Measurements from ENCODE around the gene LRIG1. TPM values are rescaled to one million over a fixed set of nuclear protein-coding genes. Genes with fewer than 3 reads are reported as not detected.
"Not testable (repeated sequence)": the region's sequence is repeated elsewhere in the genome, so short reads cannot be mapped to it uniquely, and the experiment has no call there.

LRIG1 gene
- total RNA-seq, 2 donors from 2014 or later, result 121 to 131 TPM

DNA sequence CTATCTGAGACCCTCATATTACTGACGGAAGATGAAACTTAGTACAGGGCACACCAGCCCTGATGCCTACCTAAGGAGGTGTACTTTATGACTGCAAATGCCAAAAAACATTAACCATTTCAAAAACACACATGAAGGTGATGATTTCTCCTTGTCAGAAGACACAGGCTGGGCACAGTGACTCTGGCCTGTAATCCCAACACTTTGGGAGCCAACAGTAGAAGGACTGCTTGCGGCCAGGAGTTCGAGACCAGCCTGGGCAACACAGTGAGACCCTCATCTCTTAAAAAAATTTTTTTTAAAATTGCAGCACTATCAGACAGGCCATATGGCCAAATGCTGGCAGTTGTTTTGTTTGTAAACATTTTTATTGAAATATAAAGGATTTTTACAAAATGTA lies 73.5 kb downstream of the LRIG1 start:
- H3K36me3 ChIP-seq, result no peaks in the 10 kb centered on the region
- H3K4me3 ChIP-seq, result no peak overlapping the region
- no peak overlapping the region for H3K27ac ChIP-seq
- TF ChIP-seq, protein P1, sequence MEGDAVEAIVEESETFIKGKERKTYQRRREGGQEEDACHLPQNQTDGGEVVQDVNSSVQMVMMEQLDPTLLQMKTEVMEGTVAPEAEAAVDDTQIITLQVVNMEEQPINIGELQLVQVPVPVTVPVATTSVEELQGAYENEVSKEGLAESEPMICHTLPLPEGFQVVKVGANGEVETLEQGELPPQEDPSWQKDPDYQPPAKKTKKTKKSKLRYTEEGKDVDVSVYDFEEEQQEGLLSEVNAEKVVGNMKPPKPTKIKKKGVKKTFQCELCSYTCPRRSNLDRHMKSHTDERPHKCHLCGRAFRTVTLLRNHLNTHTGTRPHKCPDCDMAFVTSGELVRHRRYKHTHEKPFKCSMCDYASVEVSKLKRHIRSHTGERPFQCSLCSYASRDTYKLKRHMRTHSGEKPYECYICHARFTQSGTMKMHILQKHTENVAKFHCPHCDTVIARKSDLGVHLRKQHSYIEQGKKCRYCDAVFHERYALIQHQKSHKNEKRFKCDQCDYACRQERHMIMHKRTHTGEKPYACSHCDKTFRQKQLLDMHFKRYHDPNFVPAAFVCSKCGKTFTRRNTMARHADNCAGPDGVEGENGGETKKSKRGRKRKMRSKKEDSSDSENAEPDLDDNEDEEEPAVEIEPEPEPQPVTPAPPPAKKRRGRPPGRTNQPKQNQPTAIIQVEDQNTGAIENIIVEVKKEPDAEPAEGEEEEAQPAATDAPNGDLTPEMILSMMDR (IDR thresholded peaks at IDR 0.05), result no peak
- H3K27me3 ChIP-seq (replicated peaks; ENCODE audit: insufficient read depth), result no peaks in the 10 kb centered on the region
- H3K4me1 ChIP-seq (ENCODE audit: control insufficient read depth in 1 of 2, low read depth in 2 of 2), result peaks cover 27 to 84% of the 10 kb centered on the region in 2 donors
- ATAC-seq (ENCODE audit: insufficient number of reproducible peaks, low FRiP score, low read depth) (no peak), DNase-seq (ENCODE audit: low spot score) (no peak)
- H3K9me3 ChIP-seq, result no peaks in the 10 kb centered on the region

DNA sequence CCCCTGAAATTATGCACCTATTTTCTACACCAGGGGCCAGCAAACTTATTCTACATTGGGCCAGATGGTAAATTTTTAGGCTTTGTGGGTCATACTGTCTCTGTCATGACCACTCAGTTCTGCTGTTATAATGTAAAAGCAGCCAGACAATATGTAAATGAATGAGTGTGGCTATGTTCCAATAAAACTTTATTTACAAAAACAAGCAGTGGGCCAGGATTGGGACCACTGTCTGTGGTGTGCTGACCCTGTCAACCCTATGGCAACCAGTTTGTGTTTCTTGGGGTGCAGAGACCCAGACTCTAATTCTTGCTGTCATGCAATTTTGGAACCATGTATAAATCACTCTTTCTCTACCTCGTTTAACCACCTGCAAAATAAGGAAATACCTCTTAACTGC lies 74.7 kb downstream of the LRIG1 start:
- TF ChIP-seq, protein P1 (IDR thresholded peaks at IDR 0.05), result no peak
- peaks cover 27 to 72% of the 10 kb centered on the region in 2 donors for H3K4me1 ChIP-seq (ENCODE audit: control insufficient read depth in 1 of 2, low read depth in 2 of 2)
- H3K27ac ChIP-seq, result peak overlapping the region in 1 of 2 donors; percentile 24
- no peaks in the 10 kb centered on the region for H3K9me3 ChIP-seq
- DNase-seq (ENCODE audit: low spot score) (no peak), ATAC-seq (ENCODE audit: insufficient number of reproducible peaks, low FRiP score, low read depth) (no peak)
- no peaks in the 10 kb centered on the region for H3K27me3 ChIP-seq (replicated peaks; ENCODE audit: insufficient read depth)
- H3K36me3 ChIP-seq, result no peaks in the 10 kb centered on the region
- H3K4me3 ChIP-seq, result no peak overlapping the region

DNA sequence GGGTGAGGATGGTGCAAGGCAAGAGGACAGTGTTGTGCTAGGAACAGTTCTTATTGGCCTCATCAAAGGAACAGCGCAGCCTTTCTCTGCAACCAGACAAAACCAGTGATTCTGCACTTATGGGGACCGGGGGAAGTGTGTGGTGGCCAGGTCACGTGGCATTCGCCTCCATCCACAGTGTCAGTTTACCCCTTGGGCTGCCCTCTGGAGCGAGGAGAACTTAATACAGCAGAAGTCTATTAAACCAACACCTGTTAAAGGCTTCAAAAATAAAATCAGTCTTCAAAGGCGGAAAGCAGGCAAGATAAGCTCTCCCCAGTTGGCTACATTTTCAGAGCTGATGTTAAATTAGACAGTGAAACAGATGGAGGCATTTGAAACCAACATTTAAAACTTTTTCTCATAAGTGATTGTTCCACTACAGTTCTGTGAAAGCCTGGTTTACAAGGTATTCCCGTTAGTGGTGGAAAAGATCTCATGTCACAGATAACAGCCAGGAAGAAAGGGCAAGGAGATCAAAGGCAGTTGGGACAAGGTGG lies 75.2 kb downstream of the LRIG1 start:
- Histone ChIP-seq H3K27me3 (replicated peaks; ENCODE audit: insufficient read depth) (no peaks in the 10 kb centered on the region), H3K9me3 (no peaks in the 10 kb centered on the region), H3K27ac (peak overlapping the region; percentile 24 to 25), H3K36me3 (no peaks in the 10 kb centered on the region), H3K4me1 (ENCODE audit: control insufficient read depth in 1 of 2, low read depth in 2 of 2) (peaks cover 27 to 67% of the 10 kb centered on the region in 2 donors), H3K4me3 (no peak overlapping the region)
- TF ChIP-seq, protein P1 (IDR thresholded peaks at IDR 0.05), result no peak
- DNase-seq (ENCODE audit: low spot score) (no peak), ATAC-seq (ENCODE audit: insufficient number of reproducible peaks, low FRiP score, low read depth) (no peak)

DNA sequence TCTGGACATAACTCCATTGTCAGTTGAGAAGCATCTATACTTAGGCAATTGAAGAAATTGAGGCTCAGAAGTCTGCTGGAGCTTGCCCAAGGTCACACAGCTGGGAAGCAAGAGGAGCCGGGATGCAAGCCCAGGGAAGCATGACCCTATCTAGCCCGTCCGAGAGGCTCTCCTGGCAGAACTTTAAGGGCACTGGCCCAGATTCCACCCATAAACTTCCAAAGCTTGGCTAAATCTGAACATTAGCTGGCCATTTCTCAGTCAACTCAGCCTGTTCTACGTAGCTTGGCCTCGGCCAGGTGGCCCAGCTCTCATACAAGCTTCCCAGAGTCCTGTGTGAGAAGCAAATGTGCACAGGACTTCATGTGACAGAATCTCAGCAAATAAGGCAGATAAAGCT lies 75.8 kb downstream of the LRIG1 start:
- ATAC-seq (ENCODE audit: insufficient number of reproducible peaks, low FRiP score, low read depth), result no peak
- Histone ChIP-seq H3K4me3 (no peak overlapping the region), H3K9me3 (no peaks in the 10 kb centered on the region), H3K27ac (peak overlapping the region; percentile 24 to 25), H3K4me1 (ENCODE audit: control insufficient read depth in 1 of 2, low read depth in 2 of 2) (peaks cover 27 to 63% of the 10 kb centered on the region in 2 donors), H3K36me3 (no peaks in the 10 kb centered on the region), H3K27me3 (replicated peaks; ENCODE audit: insufficient read depth) (no peaks in the 10 kb centered on the region)
- DNase-seq (ENCODE audit: low spot score), result no peak
- TF ChIP-seq, protein P1 (IDR thresholded peaks at IDR 0.05), result no peak

DNA sequence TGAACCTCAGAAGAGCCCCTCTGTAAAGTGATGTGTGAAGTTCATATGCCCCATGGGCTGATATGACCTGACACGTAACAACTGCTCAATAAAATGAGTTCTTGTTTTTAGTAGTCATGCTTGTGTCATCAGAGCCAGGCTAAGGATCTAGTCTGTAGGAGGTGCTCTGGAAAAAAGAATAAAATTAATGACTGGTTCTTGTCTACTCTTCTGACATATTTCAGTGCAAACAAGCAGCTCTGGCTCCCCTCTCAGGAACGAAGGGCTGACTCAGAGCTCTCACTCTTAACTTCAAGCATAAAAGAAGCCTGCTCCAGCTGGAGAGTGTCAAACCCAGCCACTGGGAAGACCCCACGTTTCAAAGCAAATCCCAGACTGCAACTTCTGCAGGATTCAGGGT lies 77.0 kb downstream of the LRIG1 start:
- Histone ChIP-seq H3K36me3 (no peaks in the 10 kb centered on the region), H3K9me3 (no peaks in the 10 kb centered on the region), H3K27ac (peak overlapping the region in 1 of 2 donors; percentile 24), H3K4me1 (ENCODE audit: control insufficient read depth in 1 of 2, low read depth in 2 of 2) (peaks cover 34 to 65% of the 10 kb centered on the region in 2 donors), H3K4me3 (no peak overlapping the region), H3K27me3 (replicated peaks; ENCODE audit: insufficient read depth) (no peaks in the 10 kb centered on the region)
- DNase-seq (ENCODE audit: low spot score), result no peak
- TF ChIP-seq, protein P1 (IDR thresholded peaks at IDR 0.05), result no peak
- ATAC-seq (ENCODE audit: insufficient number of reproducible peaks, low FRiP score, low read depth), result no peak

DNA sequence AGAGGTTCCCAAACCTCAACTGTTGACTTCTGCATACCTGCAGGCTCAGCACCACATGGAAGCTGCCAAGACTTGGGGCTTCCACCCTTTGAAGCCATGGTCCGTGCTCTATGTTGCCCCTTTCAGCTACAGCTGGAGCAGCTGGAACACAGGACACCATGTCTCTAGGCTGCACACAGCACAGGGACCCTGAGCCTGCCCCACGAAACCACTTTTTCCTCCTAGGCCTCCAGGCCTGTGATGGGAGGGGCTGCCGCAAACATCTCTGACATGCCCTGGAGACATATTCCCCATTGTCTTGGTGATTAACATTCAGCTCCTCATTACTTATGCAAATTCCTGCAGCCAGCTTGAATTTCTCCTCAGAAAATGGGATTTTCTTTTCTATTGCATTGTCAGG lies 78.9 kb downstream of the LRIG1 start:
- ATAC-seq (ENCODE audit: insufficient number of reproducible peaks, low FRiP score, low read depth); H3K27ac ChIP-seq; H3K9me3 ChIP-seq: not testable (repeated sequence)

DNA sequence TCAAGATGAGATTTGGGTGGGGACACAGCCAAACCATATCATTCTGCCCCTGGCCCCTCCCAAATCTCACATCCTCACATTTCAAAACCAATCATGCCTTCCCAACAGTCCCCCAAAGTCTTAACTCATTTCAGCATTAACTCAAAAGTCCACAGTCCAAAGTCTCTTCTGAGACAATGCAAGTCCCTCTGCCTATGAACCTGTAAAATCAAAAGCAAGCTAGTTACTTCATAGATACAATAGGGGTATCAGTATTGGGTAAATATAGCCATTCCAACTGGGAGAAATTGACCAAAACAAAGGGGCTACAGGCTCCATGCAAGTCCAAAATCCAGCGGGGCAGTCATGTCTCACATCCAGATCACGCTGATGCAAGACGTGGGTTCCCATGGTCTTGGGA lies 79.7 kb downstream of the LRIG1 start:
- peaks cover 25 to 64% of the 10 kb centered on the region in 2 donors for H3K4me1 ChIP-seq (ENCODE audit: control insufficient read depth in 1 of 2, low read depth in 2 of 2)
- not testable (repeated sequence) for ATAC-seq (ENCODE audit: insufficient number of reproducible peaks, low FRiP score, low read depth)

More for the DNA sequence above, 78.9 kb downstream of the LRIG1 start:
- H3K4me1 ChIP-seq (ENCODE audit: control insufficient read depth in 1 of 2, low read depth in 2 of 2), result peaks cover 25 to 64% of the 10 kb centered on the region in 2 donors
- DNase-seq (ENCODE audit: low spot score); H3K36me3 ChIP-seq; H3K4me3 ChIP-seq; H3K27me3 ChIP-seq (replicated peaks; ENCODE audit: insufficient read depth): not testable (repeated sequence)

More for the DNA sequence above, 79.7 kb downstream of the LRIG1 start:
- not testable (repeated sequence) for H3K9me3 ChIP-seq; H3K27ac ChIP-seq; H3K4me3 ChIP-seq; H3K36me3 ChIP-seq; DNase-seq (ENCODE audit: low spot score); H3K27me3 ChIP-seq (replicated peaks; ENCODE audit: insufficient read depth)

Data from thoracic aorta (tissue), 2 donors.